ENCODE data around the gene DOCK8. TPM values are rescaled to one million over a fixed set of nuclear protein-coding genes. Genes with fewer than 3 reads are reported as not detected.

The DOCK8 gene
- total RNA-seq, 4 donors from 2014 or later = 22.7 to 49.0 (median 36.7) TPM

DNA sequence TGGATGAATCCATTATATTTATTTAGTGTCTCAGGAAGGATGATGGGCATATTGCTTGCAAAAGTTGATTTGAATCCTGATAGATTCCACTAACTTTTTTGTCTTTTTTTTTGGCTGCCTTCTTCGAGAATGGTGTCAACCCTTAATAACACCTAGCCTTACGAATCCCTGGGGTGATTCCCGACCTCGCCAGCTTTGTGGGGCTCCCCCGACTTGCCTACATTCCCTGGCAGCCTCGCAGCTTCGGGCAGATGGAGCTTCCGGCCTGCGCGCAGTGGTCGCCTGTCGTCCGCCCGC, 366 bp upstream of the DOCK8 start:
- TF ChIP-seq CTCF (IDR thresholded peaks at IDR 0.05; ENCODE audit: low read depth) = no peak

DNA sequence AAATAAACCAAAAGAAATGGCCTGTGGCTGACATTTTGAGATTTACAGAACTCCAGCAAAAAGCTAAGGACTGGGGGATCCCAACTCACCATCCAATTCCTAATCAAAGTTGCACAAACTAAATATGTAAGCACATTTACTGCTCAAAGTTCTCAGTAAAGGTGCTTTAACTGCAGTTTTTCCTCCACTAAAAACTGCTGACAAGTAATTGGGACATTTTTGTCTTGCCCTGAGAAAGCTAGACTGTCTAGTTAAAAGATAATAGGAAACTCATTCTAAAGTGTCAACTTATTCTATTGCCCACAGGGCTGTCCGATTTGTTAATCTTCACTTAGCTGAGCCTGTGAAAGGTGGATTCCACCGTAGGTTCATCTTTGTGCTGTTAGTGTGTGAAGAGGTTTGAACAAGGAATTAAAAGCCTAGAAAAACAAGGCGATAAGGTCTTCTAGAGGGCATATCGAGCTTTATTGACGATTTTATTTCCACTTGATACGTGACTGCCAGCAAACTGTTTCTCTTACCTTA, 1.0 kb downstream of the DOCK8 start:
- TF ChIP-seq CTCF (IDR thresholded peaks at IDR 0.05; ENCODE audit: low read depth) = no peak

DNA sequence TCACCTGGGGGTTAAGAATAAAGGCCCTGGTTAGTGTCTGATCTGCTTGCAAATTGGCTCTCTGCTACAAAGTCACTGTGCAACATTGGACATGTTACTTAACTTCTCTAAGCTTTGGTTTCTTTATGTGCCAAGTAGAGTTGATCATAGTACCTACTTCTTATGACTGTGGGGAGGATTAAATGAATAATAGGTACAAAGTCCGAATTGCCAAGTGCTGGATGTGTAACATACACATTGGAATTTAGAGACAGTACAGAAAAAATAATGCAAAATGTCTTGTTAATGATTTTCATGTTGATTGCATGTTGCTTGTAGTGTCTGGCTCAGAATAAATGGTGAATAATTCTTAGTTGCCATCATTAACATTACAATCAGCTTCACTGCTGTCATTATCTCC, 2.2 kb downstream of the DOCK8 start:
- no peak for TF ChIP-seq CTCF (IDR thresholded peaks at IDR 0.05; ENCODE audit: low read depth)

DNA sequence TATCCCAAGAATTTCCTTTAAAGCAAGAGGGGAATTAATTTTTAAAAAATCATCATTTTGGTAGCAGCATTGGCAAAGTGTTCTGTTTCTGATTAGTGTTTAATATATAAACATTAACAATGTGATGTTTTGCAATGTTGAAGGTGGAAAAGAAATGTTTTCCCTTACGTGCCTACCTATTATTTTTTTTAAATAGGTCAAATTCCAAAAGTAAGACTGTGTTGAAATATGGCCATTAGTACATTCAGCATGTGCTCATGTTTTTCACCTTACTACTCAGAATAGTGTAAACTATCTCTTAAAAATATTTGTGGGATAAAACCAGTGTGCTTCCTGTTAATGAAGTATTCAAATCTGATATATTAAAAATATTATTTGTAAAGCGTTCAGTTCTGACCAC, 3.3 kb downstream of the DOCK8 start:
- TF ChIP-seq CTCF (IDR thresholded peaks at IDR 0.05; ENCODE audit: low read depth) = no peak

- no peak for TF ChIP-seq CTCF (IDR thresholded peaks at IDR 0.05; ENCODE audit: low read depth)
Measured at GRCh38 chr9:219670-220365, 5.2 kb downstream of the DOCK8 start.

- no peak for TF ChIP-seq CTCF (IDR thresholded peaks at IDR 0.05; ENCODE audit: low read depth)
Measured at GRCh38 chr9:221989-222776, 7.5 kb downstream of the DOCK8 start.

GRCh38 chr9:223152-223551, 8.5 kb downstream of the DOCK8 start:
- no peak for TF ChIP-seq CTCF (IDR thresholded peaks at IDR 0.05; ENCODE audit: low read depth)
